Measurements from ENCODE around the gene SLC9A9.

Gene SLC9A9

GRCh38 chr3:143306407-143306806 lies 541.9 kb downstream of the SLC9A9 start:
- POLR2A ChIA-PET, result no interaction called here
- TF ChIP-seq CTCF (IDR thresholded peaks at IDR 0.05; ENCODE audit: control extremely low read depth, extremely low read depth, low read depth, missing control alignments), result no peak
- CTCF ChIA-PET, result interaction anchor here (0.8 to 1.1 kb wide), 3 partner anchors 14 to 42 kb away, joined by 3 to 4 read pairs (median 3); no protein-coding TSS in a partner anchor
- DNase-seq (ENCODE audit: extremely low spot score), result no peak

- CTCF ChIA-PET, result no interaction called here
- TF ChIP-seq CTCF (IDR thresholded peaks at IDR 0.05; ENCODE audit: control extremely low read depth, extremely low read depth, low read depth, missing control alignments), result no peak
- POLR2A ChIA-PET, result no interaction called here
- DNase-seq (ENCODE audit: extremely low spot score), result no peak
These were observed 545.6 kb downstream of the SLC9A9 start for GRCh38 chr3:143302638-143303171.

GRCh38 chr3:143301031-143301901 lies 547.0 kb downstream of the SLC9A9 start:
- no peak for TF ChIP-seq CTCF (IDR thresholded peaks at IDR 0.05; ENCODE audit: control extremely low read depth, extremely low read depth, low read depth, missing control alignments)
- CTCF ChIA-PET, result interaction anchor here (0.9 to 1.8 kb wide), 7 partner anchors 9 to 64 kb away, joined by 3 to 5 read pairs (median 4); no protein-coding TSS in a partner anchor
- POLR2A ChIA-PET, result no interaction called here
- DNase-seq (ENCODE audit: extremely low spot score), result no peak

GRCh38 chr3:143298886-143299535 lies 549.3 kb downstream of the SLC9A9 start:
- ChIA-PET CTCF (interaction anchor here (1.0 to 1.7 kb wide), 3 partner anchors 9 to 375 kb away, joined by 3 to 5 read pairs (median 4); no protein-coding TSS in a partner anchor), POLR2A (no interaction called here)
- no peak for TF ChIP-seq CTCF (IDR thresholded peaks at IDR 0.05; ENCODE audit: control extremely low read depth, extremely low read depth, low read depth, missing control alignments)
- DNase-seq (ENCODE audit: extremely low spot score), result no peak

GRCh38 chr3:143298380-143298779 lies 549.9 kb downstream of the SLC9A9 start:
- no peak for TF ChIP-seq CTCF (IDR thresholded peaks at IDR 0.05; ENCODE audit: control extremely low read depth, extremely low read depth, low read depth, missing control alignments)
- DNase-seq (ENCODE audit: extremely low spot score), result no peak
- ChIA-PET CTCF (interaction anchor here (1.1 to 1.7 kb wide), 2 partner anchors 55 to 376 kb away, joined by 3 to 5 read pairs; no protein-coding TSS in a partner anchor), POLR2A (no interaction called here)
